Activated T-helper 2 cell treated with anti-CD3 and anti-CD28 coated beads, Interferon-gamma antibody, Interleukin-2, Interleukin-4, amounts not matched to agents 10 μg/mL and 5 μg/mL and 100 μg/mL, durations not matched to agents 14 hours and 24 hours and 36 hours (primary cell): ENCODE data around the gene USP3. TPM values are rescaled to one million over a fixed set of nuclear protein-coding genes. Genes with fewer than 3 reads are reported as not detected.
A peak's percentile ranks its signal among the peaks of the same experiment; 100 is the strongest.

Source experiments
- DNase-seq: peaks from one replicate; pipeline ENCODE4 v3.0.0; 2021; ENCODE audit warnings: low spot score
- H3K27ac Mint-ChIP-seq: one replicate; pipeline ENCODE4 v1.8.0; 2021; ENCODE audit warnings: mixed read lengths
- H3K27me3 Mint-ChIP-seq: one replicate; pipeline ENCODE4 v1.8.0; 2021; ENCODE audit warnings: low read depth, mixed read lengths
- H3K36me3 Mint-ChIP-seq: one replicate; pipeline ENCODE4 v1.8.0; 2021; ENCODE audit warnings: low read depth, mixed read lengths
- H3K4me1 Mint-ChIP-seq: one replicate; pipeline ENCODE4 v1.8.0; 2021; ENCODE audit warnings: low read depth, mixed read lengths
- H3K4me3 Mint-ChIP-seq: one replicate; pipeline ENCODE4 v1.8.0; 2021; ENCODE audit warnings: low read depth, mild to moderate bottlenecking, moderate library complexity, mixed read lengths
- H3K9me3 Mint-ChIP-seq: one replicate; pipeline ENCODE4 v1.8.0; 2021; ENCODE audit warnings: mixed read lengths
- intact Hi-C: fragments of 100-400 bp; cut with micrococcal nuclease; formaldehyde crosslinking; loops from one replicate; pipeline ENCODE4 v1.15.1; 2023
- total RNA-seq: library from RNA; stranded (reverse); gene quantifications from 2 replicates; pipeline ENCODE4 v1.2.3, GENCODE V29; 2022

The USP3 gene
- total RNA-seq, 1 donor from 2014 or later: 47.6 TPM

- Mint-ChIP-seq H3K27ac (no peak overlapping the region), H3K4me3 (no peak overlapping the region), H3K9me3 (no peaks in the 10 kb centered on the region), H3K36me3 (no peaks in the 10 kb centered on the region), H3K4me1 (peaks cover 35% of the 10 kb centered on the region), H3K27me3 (peaks cover 9% of the 10 kb centered on the region)
- intact Hi-C loops: no loop called here
- no peak for DNase-seq
Observed at GRCh38 chr15:63493436-63493835, 11.0 kb upstream of the USP3 start.

- Mint-ChIP-seq H3K27me3 (peaks cover 9% of the 10 kb centered on the region), H3K27ac (no peak overlapping the region), H3K36me3 (no peaks in the 10 kb centered on the region), H3K4me1 (peaks cover 41% of the 10 kb centered on the region), H3K9me3 (no peaks in the 10 kb centered on the region), H3K4me3 (no peak overlapping the region)
- intact Hi-C loops: loop anchor here (2.0 kb wide), 1 partner anchor 16 kb away; no protein-coding TSS in a partner anchor
- DNase-seq: no peak
Observed at GRCh38 chr15:63494408-63494807, 10.0 kb upstream of the USP3 start.

DNA sequence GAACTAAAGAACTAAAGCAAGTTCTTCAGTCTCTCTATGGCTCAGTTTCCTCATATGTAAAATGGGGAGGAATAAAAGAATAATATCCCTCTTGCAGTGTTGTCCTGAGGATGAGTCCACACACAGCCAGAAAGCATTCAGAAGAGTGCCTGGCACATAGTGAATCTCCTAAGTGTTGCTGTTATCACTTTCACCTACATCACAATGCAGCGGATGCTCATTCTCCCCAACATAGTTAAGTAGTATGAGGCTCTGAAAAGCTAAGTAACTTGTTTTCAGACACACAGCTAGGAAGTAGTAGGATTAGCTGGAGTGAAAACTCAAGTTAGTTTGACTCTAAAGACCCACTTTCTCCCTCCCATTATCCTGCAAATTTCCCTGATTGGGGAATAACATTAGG is 9.1 kb upstream of the USP3 start:
- peaks cover 9% of the 10 kb centered on the region for H3K27me3 Mint-ChIP-seq
- H3K27ac Mint-ChIP-seq: no peak overlapping the region
- H3K9me3 Mint-ChIP-seq: no peaks in the 10 kb centered on the region
- H3K4me3 Mint-ChIP-seq: no peak overlapping the region
- peaks cover 2% of the 10 kb centered on the region for H3K36me3 Mint-ChIP-seq
- intact Hi-C loops: loop anchor here (2.0 to 5.0 kb wide), 2 partner anchors 17 to 303 kb away; no protein-coding TSS in a partner anchor
- DNase-seq: no peak
- peaks cover 48% of the 10 kb centered on the region for H3K4me1 Mint-ChIP-seq

DNA sequence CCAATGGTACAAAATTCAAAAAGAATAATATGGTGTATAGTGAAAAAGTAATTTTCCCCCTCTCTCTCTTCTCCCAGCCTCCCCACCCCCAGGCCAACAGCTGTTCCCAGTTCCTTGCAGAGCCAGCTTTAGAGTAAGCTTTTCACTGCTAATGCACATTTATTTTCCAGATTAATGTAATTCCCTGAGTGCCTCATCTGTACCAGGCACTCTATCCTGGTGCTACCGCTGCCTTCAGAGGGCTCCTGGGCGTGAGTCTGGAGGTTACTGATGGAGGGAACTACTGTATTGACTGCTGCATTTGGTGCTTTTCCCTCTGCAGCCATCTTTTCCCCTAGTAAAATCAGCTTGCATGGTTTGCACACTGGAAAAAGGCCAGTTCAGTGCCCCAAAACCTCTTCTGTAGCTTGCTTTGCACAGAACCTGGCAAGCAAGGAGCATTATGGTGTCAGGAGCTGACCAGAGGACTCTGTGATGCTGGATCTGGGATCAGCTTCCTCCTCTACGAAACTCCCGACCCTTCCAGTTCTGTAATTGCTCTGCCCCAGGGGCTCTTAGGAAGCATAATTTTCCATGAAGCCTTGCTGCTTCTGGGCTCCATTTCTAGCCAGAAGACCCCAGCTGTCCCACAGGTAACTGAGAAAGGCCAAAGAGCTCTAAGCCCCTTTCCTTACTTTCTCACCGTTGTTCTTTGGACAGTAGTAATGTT is 8.5 kb upstream of the USP3 start:
- Mint-ChIP-seq H3K9me3 (no peaks in the 10 kb centered on the region), H3K4me3 (no peak overlapping the region), H3K27ac (no peak overlapping the region), H3K36me3 (peaks cover 2% of the 10 kb centered on the region), H3K27me3 (peaks cover 7% of the 10 kb centered on the region), H3K4me1 (peaks cover 51% of the 10 kb centered on the region)
- intact Hi-C loops: loop anchor here (2.0 to 5.0 kb wide), 2 partner anchors 17 to 304 kb away; no protein-coding TSS in a partner anchor
- no peak for DNase-seq

DNA sequence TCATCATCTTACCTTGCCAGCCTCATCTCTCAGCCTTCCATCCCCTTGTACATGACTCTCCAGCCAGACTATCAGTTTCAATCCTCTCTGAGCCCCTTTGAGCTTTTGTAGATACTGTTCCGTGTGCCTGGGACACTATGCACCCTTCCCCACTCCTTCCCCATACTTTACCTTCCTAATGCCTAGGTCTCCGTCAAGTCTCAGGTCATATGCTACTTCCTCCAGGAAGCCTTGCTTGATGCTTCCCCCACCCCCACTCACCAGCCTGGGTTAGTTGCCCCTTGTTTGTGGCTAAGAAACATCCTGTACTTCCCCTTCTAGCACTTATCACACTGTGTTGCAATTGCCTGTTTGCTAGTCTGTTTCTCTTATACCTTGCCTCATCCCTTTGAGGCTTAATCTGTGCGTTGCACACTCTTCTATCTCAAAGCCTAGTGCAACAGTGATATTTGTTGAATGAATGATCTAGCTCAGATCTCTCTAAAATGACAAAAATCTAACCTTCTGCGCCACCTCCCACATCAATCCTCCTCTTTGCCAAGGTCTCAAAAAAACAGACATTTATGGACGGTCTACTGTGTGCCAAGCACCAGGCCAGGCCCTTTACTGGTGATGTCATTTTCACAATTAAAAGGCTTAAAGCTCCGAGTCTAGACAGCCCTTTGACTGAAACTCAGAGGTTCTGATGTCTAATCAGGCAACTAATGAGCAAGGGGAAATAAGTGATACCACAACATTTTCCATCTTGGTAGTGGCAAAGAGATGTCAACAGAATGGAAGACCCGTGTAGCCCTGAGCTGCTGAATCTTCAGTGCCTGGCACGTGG is 6.5 kb upstream of the USP3 start:
- peak; percentile 43 for DNase-seq
- Mint-ChIP-seq H3K27ac (no peak overlapping the region), H3K9me3 (no peaks in the 10 kb centered on the region), H3K36me3 (peaks cover 5% of the 10 kb centered on the region), H3K4me3 (no peak overlapping the region), H3K27me3 (peaks cover 3% of the 10 kb centered on the region), H3K4me1 (peaks cover 61% of the 10 kb centered on the region)
- intact Hi-C loops: loop anchor here (5.0 kb wide), 1 partner anchor 306 kb away; no protein-coding TSS in a partner anchor

DNA sequence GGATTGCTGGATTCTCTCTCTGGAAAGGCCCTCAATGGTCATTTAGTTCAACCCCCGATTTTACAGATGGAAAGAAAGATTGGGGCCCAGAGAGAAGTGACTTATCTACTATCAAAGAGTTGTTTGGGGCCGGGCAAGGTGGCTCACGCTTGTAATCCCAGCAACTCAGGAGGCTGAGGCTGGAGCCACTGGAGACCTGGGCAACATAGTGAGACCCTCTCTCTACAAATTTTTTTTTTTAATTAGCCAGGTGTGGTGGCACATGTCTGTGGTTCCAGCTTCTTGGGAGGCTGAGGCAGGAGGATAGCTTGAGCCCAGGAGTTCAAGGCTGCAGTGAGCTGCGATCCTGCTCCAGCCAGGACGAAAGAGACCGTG is 5.2 kb upstream of the USP3 start:
- intact Hi-C loops: loop anchor here (5.0 kb wide), 1 partner anchor 307 kb away; no protein-coding TSS in a partner anchor
- no peak overlapping the region for H3K27ac Mint-ChIP-seq
- no peak overlapping the region for H3K4me3 Mint-ChIP-seq

GRCh38 chr15:63499611-63500010 is 4.8 kb upstream of the USP3 start:
- no peaks in the 10 kb centered on the region for H3K9me3 Mint-ChIP-seq
- no peak for DNase-seq
- peaks cover 5% of the 10 kb centered on the region for H3K36me3 Mint-ChIP-seq
- H3K4me3 Mint-ChIP-seq: no peak overlapping the region
- no peaks in the 10 kb centered on the region for H3K27me3 Mint-ChIP-seq
- intact Hi-C loops: loop anchor here (5.0 to 10.0 kb wide), 4 partner anchors 32 to 593 kb away; partner anchors contain the start of gene CIAO2A
- H3K4me1 Mint-ChIP-seq: peaks cover 57% of the 10 kb centered on the region
- no peak overlapping the region for H3K27ac Mint-ChIP-seq

More for the DNA sequence above, 5.2 kb upstream of the USP3 start:
- H3K9me3 Mint-ChIP-seq: no peaks in the 10 kb centered on the region
- H3K27me3 Mint-ChIP-seq: no peaks in the 10 kb centered on the region
- DNase-seq: no peak
- peaks cover 5% of the 10 kb centered on the region for H3K36me3 Mint-ChIP-seq
- H3K4me1 Mint-ChIP-seq: peaks cover 60% of the 10 kb centered on the region

DNA sequence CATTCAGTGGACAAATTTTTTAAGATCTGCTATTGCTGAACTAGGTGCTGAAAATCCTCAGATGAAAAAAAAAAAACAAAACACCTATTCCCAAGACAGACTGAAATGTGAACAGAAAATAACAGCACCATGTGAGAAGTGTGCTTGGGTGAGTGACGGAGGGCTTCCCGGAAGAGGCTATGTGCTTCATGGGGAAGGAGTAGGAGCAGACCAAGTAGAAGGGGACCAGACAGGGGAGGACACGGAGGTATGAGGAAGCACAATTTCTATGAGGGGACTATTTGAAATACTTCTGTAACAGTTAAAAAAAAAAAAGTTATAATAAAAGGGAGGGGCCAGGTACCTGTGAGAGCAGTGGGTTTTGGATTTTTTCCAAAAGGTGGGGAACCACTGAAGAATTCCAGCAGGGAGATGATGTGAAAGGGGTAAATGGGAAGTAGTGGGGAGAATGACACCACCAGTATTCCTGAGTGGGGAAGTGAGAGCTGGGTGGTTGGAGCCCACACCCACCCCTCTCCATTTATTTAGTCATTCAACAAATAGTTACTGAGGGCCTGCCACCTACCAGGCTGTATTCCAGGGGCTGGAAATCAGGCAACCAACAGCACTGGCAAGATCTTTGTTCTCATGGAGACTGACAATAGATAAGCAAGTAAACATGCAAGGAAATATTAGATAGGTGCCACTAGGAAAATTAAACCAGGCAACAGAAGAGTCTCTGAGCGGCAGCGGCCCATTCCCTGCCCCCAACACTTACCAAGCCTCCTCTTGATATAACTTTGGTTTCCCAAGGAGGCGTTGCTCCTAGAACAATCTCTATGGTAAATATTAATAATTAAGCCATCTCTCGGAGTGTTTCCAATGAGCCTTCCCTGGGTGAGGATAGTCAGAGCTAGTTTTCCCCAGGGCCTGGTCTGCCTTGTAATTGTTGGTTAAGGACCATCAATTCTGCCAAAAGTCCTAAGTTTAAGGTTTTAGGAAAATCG is 3.8 kb upstream of the USP3 start:
- H3K9me3 Mint-ChIP-seq: no peaks in the 10 kb centered on the region
- intact Hi-C loops: loop anchor here (5.0 to 10.0 kb wide), 3 partner anchors 33 to 592 kb away; partner anchors contain the start of gene CIAO2A
- no peak overlapping the region for H3K4me3 Mint-ChIP-seq
- H3K4me1 Mint-ChIP-seq: peaks cover 52% of the 10 kb centered on the region
- H3K36me3 Mint-ChIP-seq: peaks cover 7% of the 10 kb centered on the region
- H3K27ac Mint-ChIP-seq: no peak overlapping the region
- no peak for DNase-seq
- H3K27me3 Mint-ChIP-seq: no peaks in the 10 kb centered on the region

GRCh38 chr15:63501256-63502089 is 2.9 kb upstream of the USP3 start:
- H3K4me1 Mint-ChIP-seq: peaks cover 49% of the 10 kb centered on the region

GRCh38 chr15:63502137-63502766 is 2.1 kb upstream of the USP3 start:
- Mint-ChIP-seq H3K4me1 (peaks cover 57% of the 10 kb centered on the region), H3K36me3 (peaks cover 9% of the 10 kb centered on the region), H3K4me3 (peak overlapping the region; percentile 17), H3K27ac (peak overlapping the region; percentile 89), H3K27me3 (no peaks in the 10 kb centered on the region), H3K9me3 (no peaks in the 10 kb centered on the region)
- intact Hi-C loops: loop anchor here (2.0 to 10.0 kb wide), 4 partner anchors 35 to 590 kb away; partner anchors contain the start of gene CIAO2A
- no peak for DNase-seq

More at GRCh38 chr15:63501256-63502089, 2.9 kb upstream of the USP3 start:
- no peak for DNase-seq
- Mint-ChIP-seq H3K36me3 (peaks cover 9% of the 10 kb centered on the region), H3K27me3 (no peaks in the 10 kb centered on the region), H3K27ac (peak overlapping the region; percentile 89), H3K4me3 (peak overlapping the region; percentile 17), H3K9me3 (no peaks in the 10 kb centered on the region)
- intact Hi-C loops: loop anchor here (2.0 to 10.0 kb wide), 4 partner anchors 34 to 591 kb away; partner anchors contain the start of gene CIAO2A
